OCI-LY7 (cell line): ENCODE measurements around the gene PTH1R.

Experiments used
- CTCF ChIP-seq: fragments of 200-600 bp; sonication (generic); conservative IDR thresholded peaks from 2 replicates; pipeline ENCODE4 v1.5.1; 2014; ENCODE audit warnings: mild to moderate bottlenecking, antibody characterized with exemption, low read length, moderate library complexity, mixed read lengths
- EZH2phosphoT487 ChIP-seq: fragments of 200-600 bp; sonication (generic); IDR thresholded peaks from 2 replicates; pipeline ENCODE4 v1.6.1; 2018; ENCODE audit warnings: low read depth, borderline replicate concordance, mild to moderate bottlenecking, mixed run types, antibody characterized with exemption, low read length, moderate library complexity, mixed read lengths

DNA sequence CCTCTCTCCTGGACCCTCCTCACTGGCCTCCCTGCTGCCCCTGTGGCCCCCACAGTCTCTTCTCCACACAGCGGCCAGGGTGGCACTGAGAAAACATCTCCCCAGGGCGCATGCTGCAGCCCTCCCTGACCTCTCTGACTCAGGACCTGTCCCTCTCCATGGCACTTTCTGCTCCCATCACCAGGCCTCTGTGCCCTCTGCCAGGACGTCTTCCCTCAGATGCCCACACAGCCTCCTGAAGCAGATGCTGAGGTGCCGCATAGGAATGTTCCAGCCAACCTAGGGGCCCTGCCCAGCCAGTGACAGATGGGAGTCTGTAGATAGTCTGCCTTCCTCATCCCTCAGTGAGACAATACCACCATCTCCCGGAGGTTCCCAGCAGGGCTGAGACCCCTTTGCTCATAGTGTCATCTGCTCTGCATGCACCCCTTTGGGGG lies 22.9 kb upstream of the PTH1R start:
- TF ChIP-seq CTCF, result no peak
- no peak for TF ChIP-seq EZH2phosphoT487
